ENCODE data around the gene PRPF40A. TPM values are rescaled to one million over a fixed set of nuclear protein-coding genes. Genes with fewer than 3 reads are reported as not detected.
A peak's percentile ranks its signal among the peaks of the same experiment; 100 is the strongest.

The PRPF40A gene
- total and polyA plus RNA-seq, 9 of the 15 experiments (the other 6 are each of a cell fraction or from before 2014, with no cell fraction given) = 168 to 304 (median 264) TPM

DNA sequence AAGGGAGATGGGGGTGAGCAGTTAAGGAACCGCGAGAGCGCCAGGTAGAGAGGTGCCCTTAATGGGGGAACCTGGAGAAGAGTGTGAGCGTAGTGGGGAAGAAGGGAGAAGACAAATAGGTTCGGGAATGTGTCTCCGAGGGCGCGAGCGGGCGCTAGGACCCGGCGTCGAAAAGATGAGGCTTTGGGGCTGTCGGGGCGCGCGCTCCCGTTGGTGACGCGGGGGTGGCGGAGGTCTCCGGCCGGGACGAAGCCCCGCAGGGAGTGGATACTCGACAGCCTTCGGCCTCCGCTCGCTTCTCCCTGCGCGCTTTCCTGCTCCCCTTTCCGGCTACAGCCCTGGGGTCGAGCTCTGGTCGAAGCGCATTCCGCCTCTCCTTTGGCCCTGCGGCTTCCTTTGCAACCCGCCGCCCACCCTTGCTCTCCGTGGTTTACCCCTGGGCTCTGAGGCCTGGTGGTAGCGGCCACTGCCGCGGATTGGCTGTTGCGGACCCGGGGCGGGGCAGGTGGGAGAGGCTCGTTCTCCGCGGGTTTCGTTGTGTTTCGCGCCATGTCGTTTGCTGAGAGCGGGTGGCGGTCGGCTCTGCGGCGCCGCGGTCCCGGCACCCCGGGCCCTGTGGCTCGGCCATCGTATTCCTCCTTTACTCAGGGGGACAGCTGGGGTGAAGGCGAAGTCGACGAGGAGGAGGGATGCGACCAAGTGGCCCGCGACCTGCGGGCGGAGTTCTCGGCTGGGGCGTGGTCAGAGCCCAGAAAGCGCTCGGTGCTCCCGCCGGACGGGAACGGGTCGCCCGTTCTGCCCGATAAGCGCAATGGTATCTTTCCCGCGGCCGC lies 1.0 kb upstream of the PRPF40A start, which contains the start of gene ARL6IP6 (continued):
- TF ChIP-seq MEF2D (tag; conservative IDR thresholded peaks at IDR 0.05; ENCODE audit: low read depth) (no peak; the same call in 1 of the 2 replicates), ELF2 (CRISPR knock-in tag; IDR thresholded peaks at IDR 0.05) (no peak; the same call in 1 of the 2 replicates), TCF7 (IDR thresholded peaks at IDR 0.05; ENCODE audit: borderline replicate concordance) (no peak; the same call in 1 of the 2 replicates), NR3C1 (CRISPR knock-in tag; IDR thresholded peaks at IDR 0.05) (0 out of 2 replicates have a peak, but pooled peaks have one; percentile 61), KDM1A (IDR thresholded peaks at IDR 0.05) (no peak), TRIM24 (IDR thresholded peaks at IDR 0.05) (peak in 1 of 2 experiments; percentile 79; a peak in 2 of 4 replicates), GTF2E2 (tag; IDR thresholded peaks at IDR 0.05) (no peak; the same call in 1 of the 2 replicates), CHD4 (IDR thresholded peaks at IDR 0.05; ENCODE audit: insufficient read depth, insufficient replicate concordance, low read depth, low read length, poor library complexity, severe bottlenecking) (no peak), FOXA1 (IDR thresholded peaks at IDR 0.05; ENCODE audit: borderline replicate concordance) (no peak), LCOR (CRISPR knock-in tag; IDR thresholded peaks at IDR 0.05) (peak; percentile 89), ZNF174 (CRISPR knock-in tag; IDR thresholded peaks at IDR 0.05) (no peak), TRIM28 (IDR thresholded peaks at IDR 0.05) (0 out of 2 replicates have a peak, but pooled peaks have one; percentile 41), ZNF354B (CRISPR knock-in tag; IDR thresholded peaks at IDR 0.05) (no peak), PCBP1 (IDR thresholded peaks at IDR 0.05; ENCODE audit: low read depth, low read length, poor library complexity, severe bottlenecking) (peak; percentile 99), CHCHD3 (CRISPR knock-in tag; IDR thresholded peaks at IDR 0.05) (0 out of 2 replicates have a peak, but pooled peaks have one; percentile 17), EP300 (IDR thresholded peaks at IDR 0.05; ENCODE audit: low read length) (no peak), CBFA2T3 (IDR thresholded peaks at IDR 0.05) (0 out of 2 replicates have a peak, but pooled peaks have one; percentile 17), JUND (IDR thresholded peaks at IDR 0.05; ENCODE audit: borderline replicate concordance, low read depth, low read length) (peak; percentile 90), JUND (tag; IDR thresholded peaks at IDR 0.05; ENCODE audit: borderline replicate concordance, low read depth, low read length) (peak; percentile 37; the same call in 1 of the 3 replicates), TEAD1 (CRISPR knock-in tag; IDR thresholded peaks at IDR 0.05) (peak in 1 of 2 experiments; percentile 89; a peak in 3 of 4 replicates), CHD2 (IDR thresholded peaks at IDR 0.05; ENCODE audit: low read depth, low read length) (no peak), NFE2 (IDR thresholded peaks at IDR 0.05; ENCODE audit: low read depth) (no peak), PHB (CRISPR knock-in tag; IDR thresholded peaks at IDR 0.05) (no peak)
- TF ChIP-seq, protein P1, sequence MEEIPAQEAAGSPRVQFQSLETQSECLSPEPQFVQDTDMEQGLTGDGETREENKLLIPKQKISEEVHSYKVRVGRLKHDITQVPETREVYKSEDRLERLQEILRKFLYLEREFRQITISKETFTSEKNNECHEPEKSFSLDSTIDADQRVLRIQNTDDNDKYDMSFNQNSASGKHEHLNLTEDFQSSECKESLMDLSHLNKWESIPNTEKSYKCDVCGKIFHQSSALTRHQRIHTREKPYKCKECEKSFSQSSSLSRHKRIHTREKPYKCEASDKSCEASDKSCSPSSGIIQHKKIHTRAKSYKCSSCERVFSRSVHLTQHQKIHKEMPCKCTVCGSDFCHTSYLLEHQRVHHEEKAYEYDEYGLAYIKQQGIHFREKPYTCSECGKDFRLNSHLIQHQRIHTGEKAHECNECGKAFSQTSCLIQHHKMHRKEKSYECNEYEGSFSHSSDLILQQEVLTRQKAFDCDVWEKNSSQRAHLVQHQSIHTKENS (CRISPR knock-in tag; IDR thresholded peaks at IDR 0.05) = no peak
- TF ChIP-seq, protein P2, sequence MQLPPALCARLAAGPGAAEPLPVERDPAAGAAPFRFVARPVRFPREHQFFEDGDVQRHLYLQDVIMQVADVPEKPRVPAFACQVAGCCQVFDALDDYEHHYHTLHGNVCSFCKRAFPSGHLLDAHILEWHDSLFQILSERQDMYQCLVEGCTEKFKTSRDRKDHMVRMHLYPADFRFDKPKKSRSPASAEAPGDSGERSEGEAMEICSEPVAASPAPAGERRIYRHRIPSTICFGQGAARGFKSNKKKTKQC (CRISPR knock-in tag; IDR thresholded peaks at IDR 0.05) = peak; percentile 80
- TF ChIP-seq, protein P3, sequence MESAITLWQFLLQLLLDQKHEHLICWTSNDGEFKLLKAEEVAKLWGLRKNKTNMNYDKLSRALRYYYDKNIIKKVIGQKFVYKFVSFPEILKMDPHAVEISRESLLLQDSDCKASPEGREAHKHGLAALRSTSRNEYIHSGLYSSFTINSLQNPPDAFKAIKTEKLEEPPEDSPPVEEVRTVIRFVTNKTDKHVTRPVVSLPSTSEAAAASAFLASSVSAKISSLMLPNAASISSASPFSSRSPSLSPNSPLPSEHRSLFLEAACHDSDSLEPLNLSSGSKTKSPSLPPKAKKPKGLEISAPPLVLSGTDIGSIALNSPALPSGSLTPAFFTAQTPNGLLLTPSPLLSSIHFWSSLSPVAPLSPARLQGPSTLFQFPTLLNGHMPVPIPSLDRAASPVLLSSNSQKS (CRISPR knock-in tag; IDR thresholded peaks at IDR 0.05) = no peak
